IMR-90 (cell line): ENCODE results near the gene ASH1L. TPM values are rescaled to one million over a fixed set of nuclear protein-coding genes. Genes with fewer than 3 reads are reported as not detected.

Experiments
- ATAC-seq: fragments of 200-7000 bp; cut with Tn5 transposase; 2 replicates; pipeline ENCODE4 v1.9.1; 2020; ENCODE audit warnings: low read depth, mild to moderate bottlenecking, moderate library complexity
- BruUV-seq: library from RNA; stranded (reverse); fragments of 400-500 nt; replicated peaks from 2 replicates; lab custom pipeline; 2021; lab: Mats Ljungman, UMichigan
- CTCF ChIA-PET: fragments of 300-600 bp; formaldehyde crosslinking; extraction: SDS; loops from one replicate; lab custom pipeline; 2021; ENCODE audit warnings: antibody characterized with exemption; lab: Yijun Ruan, JAX
- POLR2A ChIA-PET: fragments of 300-600 bp; sonication (Branson Sonifier 250); formaldehyde crosslinking; loops from one replicate; lab custom pipeline; 2022; ENCODE audit warnings: antibody characterized with exemption; ENCODE audit not compliant: unreplicated experiment; lab: Charles Lee
- DNase-seq: peaks from one replicate; pipeline ENCODE4 v3.0.0; 2013
- H2AFZ ChIP-seq: replicated peaks from 2 replicates; pipeline ENCODE3; 2013; ENCODE audit warnings: low read length, mild to moderate bottlenecking; ENCODE audit not compliant: poor library complexity
- H2AK5ac ChIP-seq: 2 replicates; pipeline ENCODE4 v1.6.1; 2013; ENCODE audit warnings: low read depth, low read length, inconsistent platforms
- H2AK9ac ChIP-seq: replicated peaks from 2 replicates; pipeline ENCODE3; 2013; ENCODE audit warnings: mild to moderate bottlenecking, low read depth, low read length, moderate library complexity; ENCODE audit not compliant: poor library complexity
- H2BK120ac ChIP-seq: 2 replicates; pipeline ENCODE4 v1.6.1; 2013; ENCODE audit warnings: low read depth, low read length, inconsistent platforms
- H2BK15ac ChIP-seq: 3 replicates; pipeline ENCODE4 v1.6.1; 2013; ENCODE audit warnings: low read depth, low read length, inconsistent platforms
- H2BK20ac ChIP-seq: 2 replicates; pipeline ENCODE4 v1.6.1; 2013; ENCODE audit warnings: low read depth, mild to moderate bottlenecking, inconsistent platforms, low read length, moderate library complexity
- H2BK5ac ChIP-seq: 2 replicates; pipeline ENCODE4 v1.6.1; 2013; ENCODE audit warnings: mild to moderate bottlenecking, low read depth, low read length, inconsistent platforms; ENCODE audit not compliant: poor library complexity, severe bottlenecking
- H3K14ac ChIP-seq: replicated peaks from 2 replicates; pipeline ENCODE4 v1.6.1; 2013; ENCODE audit warnings: low read depth, low read length, inconsistent platforms
- H3K18ac ChIP-seq: 2 replicates; pipeline ENCODE4 v1.6.1; 2013; ENCODE audit warnings: low read depth, low read length, control low read depth
- H3K23ac ChIP-seq: 2 replicates; pipeline ENCODE4 v1.6.1; 2013; ENCODE audit warnings: low read depth, low read length, inconsistent platforms
- H3K27ac ChIP-seq: 2 replicates; pipeline ENCODE4 v1.5.1; 2013; ENCODE audit warnings: mild to moderate bottlenecking, control low read depth, low read length; ENCODE audit not compliant: insufficient read depth
- H3K27me3 ChIP-seq: 2 replicates; pipeline ENCODE4 v1.6.1; 2013; ENCODE audit warnings: low read length; ENCODE audit not compliant: control insufficient read depth, insufficient read depth
- H3K36me3 ChIP-seq: 2 replicates; pipeline ENCODE4 v1.6.1; 2013; ENCODE audit warnings: low read length, mixed read lengths; ENCODE audit not compliant: control insufficient read depth, insufficient read depth
- H3K4ac ChIP-seq: 2 replicates; pipeline ENCODE4 v1.6.1; 2013; ENCODE audit warnings: low read depth, low read length, inconsistent platforms
- H3K4me1 ChIP-seq: 2 replicates; pipeline ENCODE4 v1.6.1; 2013; ENCODE audit warnings: low read length, mixed read lengths; ENCODE audit not compliant: control insufficient read depth, insufficient read depth
- H3K4me2 ChIP-seq: 2 replicates; pipeline ENCODE4 v1.6.1; 2013; ENCODE audit warnings: low read depth, mild to moderate bottlenecking, control low read depth, low read length, moderate library complexity
- H3K4me3 ChIP-seq: 2 replicates; pipeline ENCODE4 v1.5.1; 2013; ENCODE audit warnings: low read depth, mild to moderate bottlenecking, control low read depth, low read length, moderate library complexity; ENCODE audit not compliant: insufficient read depth
- H3K56ac ChIP-seq: 2 replicates; pipeline ENCODE4 v1.6.1; 2013; ENCODE audit warnings: low read length, inconsistent platforms; ENCODE audit not compliant: insufficient read depth; ENCODE audit errors: extremely low read depth
- H3K79me1 ChIP-seq, 2 experiments: 2 replicates each; pipeline ENCODE4 v1.6.1; 2013; ENCODE audit warnings: low read length in 2 of 2, inconsistent platforms in 1 of 2, low read depth in 1 of 2
- H3K9ac ChIP-seq: 2 replicates; pipeline ENCODE4 v1.6.1; 2013; ENCODE audit warnings: low read depth, low read length, control low read depth
- H3K9me1 ChIP-seq: 2 replicates; pipeline ENCODE4 v1.6.1; 2013; ENCODE audit warnings: low read length, inconsistent platforms; ENCODE audit not compliant: insufficient read depth
- H3K9me3 ChIP-seq: 2 replicates; pipeline ENCODE4 v1.6.1; 2013; ENCODE audit warnings: low read length; ENCODE audit not compliant: control insufficient read depth, insufficient read depth
- H4K20me1 ChIP-seq: 2 replicates; pipeline ENCODE4 v1.6.1; 2013; ENCODE audit warnings: low read length, inconsistent platforms; ENCODE audit not compliant: insufficient read depth
- H4K5ac ChIP-seq: 2 replicates; pipeline ENCODE4 v1.6.1; 2013; ENCODE audit warnings: mild to moderate bottlenecking, low read depth, low read length, control low read depth
- H4K8ac ChIP-seq, 2 experiments: 2 replicates each; pipeline ENCODE4 v1.6.1; 2013; ENCODE audit warnings: low read depth in 2 of 2, low read length in 2 of 2, control low read depth in 1 of 2, inconsistent platforms in 1 of 2
- H4K91ac ChIP-seq: 2 replicates; pipeline ENCODE4 v1.6.1; 2013; ENCODE audit warnings: low read depth, low read length, inconsistent platforms; ENCODE audit not compliant: insufficient read depth
- POLR2A ChIP-seq: IDR thresholded peaks from 2 replicates; pipeline ENCODE4 v1.6.1; 2012; ENCODE audit warnings: mild to moderate bottlenecking, low read depth, low read length
- WGBS, 2 experiments: methylation state at CpG; one replicate each; pipeline versions ENCODE4 v1.1.5 to v1.1.7; 2013; ENCODE audit warnings: missing lambda C conversion rate in 2 of 2; ENCODE audit not compliant: insufficient read length in 1 of 2; ENCODE audit errors: extremely low coverage in 2 of 2; 5-methylcytosine and 5-hydroxymethylcytosine counted together
- dilution Hi-C: fragments of 300-500 bp; cut with HindIII; formaldehyde crosslinking; loops from one replicate; pipeline ENCODE4 v1.14.3; 2018; ENCODE audit warnings: low sequenced_read_pairs; ENCODE audit not compliant: unreplicated experiment
- in situ Hi-C: fragments of 300-500 bp; cut with MboI; formaldehyde crosslinking; loops from 3 replicates; pipeline ENCODE4 v1.14.3; 2019; ENCODE audit warnings: low sequenced_read_pairs, inconsistent platforms, mixed read lengths
- intact Hi-C: fragments of 100-400 bp; cut with micrococcal nuclease; formaldehyde crosslinking; loops from 2 replicates; pipeline ENCODE4 v1.10.0; 2022
- polyA plus RNA-seq, 3 experiments: library from polyadenylated mRNA; depleted of rRNA; stranded (reverse); fragments of >200 nt; gene quantifications; 2 replicates each; pipeline ENCODE4 v1.2.3, GENCODE V29; 2012; ENCODE audit warnings: low replicate concordance in 1 of 3
- total RNA-seq: library from RNA; depleted of rRNA; stranded (reverse); fragments of >200 nt; gene quantifications from 2 replicates; pipeline ENCODE4 v1.2.3, GENCODE V29; 2012

The ASH1L gene
- total and polyA plus RNA-seq, 2 of the 4 experiments (the other 2 are of a cell fraction) = 13.7 to 18.5 TPM

GRCh38 chr1:155329980-155330598 lies 232.5 kb downstream of the ASH1L start:
- H3K27me3 ChIP-seq = no peaks in the 10 kb centered on the region
- H3K9me3 ChIP-seq = no peaks in the 10 kb centered on the region
- POLR2A ChIA-PET = no interaction called here
- no peak overlapping the region for H2BK15ac ChIP-seq
- H3K18ac ChIP-seq = no peak overlapping the region
- TF ChIP-seq POLR2A = no peak
- H3K4ac ChIP-seq = no peak overlapping the region
- 100% methylated on average over 2 of the region's 11 CpGs; no CpG with 5 or more reads in 1 of the 2 experiments for WGBS, 2 experiments
- H3K23ac ChIP-seq = no peak overlapping the region
- H3K79me1 ChIP-seq = peaks cover 16 to 34% of the 10 kb centered on the region in 2 experiments
- H2BK120ac ChIP-seq = no peak overlapping the region
- peaks cover 13% of the 10 kb centered on the region; the same call in 1 of the 2 replicates for H3K9me1 ChIP-seq
- peaks cover 38% of the 10 kb centered on the region for H3K36me3 ChIP-seq
- dilution Hi-C loops (no loop called here), intact Hi-C loops (loop anchor here (10.0 kb wide), 1 partner anchor 125 kb away; the partner anchor contains the start of genes MTX1 and THBS3), in situ Hi-C loops (no loop called here)
- BruUV-seq = no TSS peak
- no peak overlapping the region for H2BK5ac ChIP-seq
- no peak overlapping the region for H2AK9ac ChIP-seq
- no peak overlapping the region for H4K5ac ChIP-seq
- no peak overlapping the region for H3K9ac ChIP-seq
- CTCF ChIA-PET = no interaction called here
- H3K56ac ChIP-seq = no peak overlapping the region
- H2AFZ ChIP-seq = peak overlapping the region; percentile 18
- no peak overlapping the region for H2BK20ac ChIP-seq
- H2AK5ac ChIP-seq = no peak overlapping the region
- H3K4me3 ChIP-seq = no peak overlapping the region
- H4K91ac ChIP-seq = no peak overlapping the region
- H3K27ac ChIP-seq = no peak overlapping the region
- H3K14ac ChIP-seq = no peak overlapping the region
- H4K20me1 ChIP-seq = peaks cover 29% of the 10 kb centered on the region
- ATAC-seq (no peak), DNase-seq (no peak)
- peaks cover 9% of the 10 kb centered on the region; the same call in 1 of the 2 replicates for H3K4me1 ChIP-seq
- no peak overlapping the region for H3K4me2 ChIP-seq
- H4K8ac ChIP-seq = no peak overlapping the region
